DMS153 (cell line): ENCODE results near the gene IL1RAPL2.
"Not testable (repeated sequence)": the region's sequence is repeated elsewhere in the genome, so short reads cannot be mapped to it uniquely, and the experiment has no call there.

Experiments
- DNase-seq: peaks from one replicate; lab custom pipeline; 2025; lab: John Stamatoyannopoulos, UW

IL1RAPL2 gene

GRCh38 chrX:105805655-105806054 lies 1239.7 kb downstream of the IL1RAPL2 start:
- not testable (repeated sequence) for DNase-seq

- DNase-seq = no peak
Measured at GRCh38 chrX:105816517-105816916, 1250.5 kb downstream of the IL1RAPL2 start.
